Trophoblast cell (in vitro differentiated cells and primary cell): ENCODE measurements around the gene SPATS2.

Experiments used
- DNase-seq, 2 donors: peaks; one replicate each; pipeline ENCODE4 v3.0.0-alpha.2; 2016
- H2AFZ ChIP-seq: 2 replicates; pipeline ENCODE4 v1.6.1; 2013; ENCODE audit warnings: low read length, moderate library complexity, mild to moderate bottlenecking; ENCODE audit not compliant: insufficient read depth, poor library complexity
- H2AK5ac ChIP-seq: 2 replicates; pipeline ENCODE4 v1.6.1; 2013; ENCODE audit warnings: mild to moderate bottlenecking, low read length
- H2BK120ac ChIP-seq: 2 replicates; pipeline ENCODE4 v1.6.1; 2013; ENCODE audit warnings: low read length, mild to moderate bottlenecking, moderate library complexity; ENCODE audit not compliant: insufficient read depth, poor library complexity
- H2BK12ac ChIP-seq: 2 replicates; pipeline ENCODE4 v1.6.1; 2013; ENCODE audit warnings: mild to moderate bottlenecking, low read length, moderate library complexity
- H2BK5ac ChIP-seq: 2 replicates; pipeline ENCODE4 v1.6.1; 2013; ENCODE audit warnings: low read length, low read depth, moderate library complexity, mild to moderate bottlenecking; ENCODE audit not compliant: poor library complexity
- H3K14ac ChIP-seq: 2 replicates; pipeline ENCODE4 v1.6.1; 2013; ENCODE audit warnings: mild to moderate bottlenecking, low read length
- H3K18ac ChIP-seq: 2 replicates; pipeline ENCODE4 v1.6.1; 2013; ENCODE audit warnings: mild to moderate bottlenecking, low read length
- H3K23ac ChIP-seq: 2 replicates; pipeline ENCODE4 v1.6.1; 2013; ENCODE audit warnings: low read length
- H3K27ac ChIP-seq: 2 replicates; pipeline ENCODE4 v1.5.1; 2013; ENCODE audit warnings: low read depth, mild to moderate bottlenecking, inconsistent platforms, low read length, moderate library complexity
- H3K27me3 ChIP-seq: 2 replicates; pipeline ENCODE4 v1.6.1; 2013; ENCODE audit warnings: inconsistent platforms, mild to moderate bottlenecking, low read length, moderate library complexity; ENCODE audit not compliant: insufficient read depth
- H3K36me3 ChIP-seq, 2 experiments: 1 replicate in 1 of 2; 2 replicates in 1 of 2; pipeline ENCODE4 v1.6.1; 2013; ENCODE audit warnings: low read length in 2 of 2, mild to moderate bottlenecking in 2 of 2, moderate library complexity in 1 of 2; ENCODE audit not compliant: insufficient read depth in 2 of 2, control insufficient read depth in 1 of 2
- H3K4ac ChIP-seq: 2 replicates; pipeline ENCODE4 v1.6.1; 2013; ENCODE audit warnings: low read depth, mild to moderate bottlenecking, low read length, moderate library complexity
- H3K4me1 ChIP-seq, 2 experiments: 1 replicate in 1 of 2; 2 replicates in 1 of 2; pipeline ENCODE4 v1.6.1; 2013; ENCODE audit warnings: low read length in 2 of 2, mild to moderate bottlenecking in 2 of 2, moderate library complexity in 1 of 2; ENCODE audit not compliant: insufficient read depth in 2 of 2, control insufficient read depth in 1 of 2
- H3K4me2 ChIP-seq: 2 replicates; pipeline ENCODE4 v1.6.1; 2013; ENCODE audit warnings: inconsistent platforms, mild to moderate bottlenecking, low read length, moderate library complexity
- H3K4me3 ChIP-seq: 2 replicates; pipeline ENCODE4 v1.5.1; 2013; ENCODE audit warnings: mild to moderate bottlenecking, low read depth, low read length, inconsistent platforms
- H3K79me1 ChIP-seq: one replicate; pipeline ENCODE4 v1.6.1; 2013; ENCODE audit warnings: low read length
- H3K79me2 ChIP-seq: 2 replicates; pipeline ENCODE4 v1.6.1; 2013; ENCODE audit warnings: low read length, mild to moderate bottlenecking; ENCODE audit not compliant: control insufficient read depth, insufficient read depth, poor library complexity
- H3K9ac ChIP-seq: 2 replicates; pipeline ENCODE4 v1.6.1; 2013; ENCODE audit warnings: mild to moderate bottlenecking, low read length
- H3K9me3 ChIP-seq: 2 replicates; pipeline ENCODE4 v1.6.1; 2013; ENCODE audit warnings: low read depth, mild to moderate bottlenecking, control low read depth, inconsistent platforms, low read length; ENCODE audit not compliant: insufficient read depth
- H4K12ac ChIP-seq: 2 replicates; pipeline ENCODE4 v1.6.1; 2013; ENCODE audit warnings: low read depth, mild to moderate bottlenecking, low read length, moderate library complexity
- H4K8ac ChIP-seq: 2 replicates; pipeline ENCODE4 v1.6.1; 2013; ENCODE audit warnings: low read depth, mild to moderate bottlenecking, low read length, moderate library complexity
- H4K91ac ChIP-seq: one replicate; pipeline ENCODE4 v1.6.1; 2013; ENCODE audit warnings: low read depth, mild to moderate bottlenecking, low read length, moderate library complexity
- WGBS: extraction: QIAGEN DNeasy Blood & Tissue Kit; methylation state at CpG from one replicate; pipeline ENCODE4 v1.1.7; 2013; ENCODE audit warnings: missing lambda C conversion rate; ENCODE audit not compliant: insufficient read length, insufficient coverage; ENCODE audit errors: extremely low coverage; 5-methylcytosine and 5-hydroxymethylcytosine counted together

The SPATS2 gene

DNA sequence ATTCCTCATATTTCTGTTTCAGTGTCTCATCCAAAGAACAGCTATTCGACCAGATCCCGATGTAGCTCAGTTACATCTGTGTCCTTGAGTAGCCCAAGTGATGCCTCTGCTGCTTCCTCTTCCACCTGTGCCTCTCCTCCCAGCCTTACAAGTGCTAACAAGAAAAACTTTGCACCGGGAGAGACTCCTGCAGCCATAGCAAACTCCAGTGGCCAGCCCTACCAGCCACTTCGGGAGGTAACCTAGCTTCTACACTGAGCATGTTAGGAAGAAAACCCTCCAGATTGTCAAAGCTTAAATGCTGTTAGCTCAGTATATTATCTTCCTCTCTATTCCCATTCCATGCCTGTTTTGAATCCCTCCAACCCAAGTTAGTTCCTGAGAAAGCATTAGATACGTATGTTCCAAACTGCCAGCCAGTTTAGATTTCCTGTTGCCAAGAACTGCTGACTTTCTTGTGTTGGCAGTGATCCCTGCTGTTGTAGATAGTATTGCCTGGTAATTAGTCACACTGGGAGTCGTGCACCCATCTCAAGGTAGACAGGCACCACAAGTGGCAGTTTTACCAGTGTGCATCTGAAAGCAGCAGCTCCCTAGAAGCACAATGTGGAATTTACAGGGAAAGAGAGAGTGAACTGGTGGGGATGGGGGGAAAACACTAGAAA, 157.5 kb downstream of the SPATS2 start:
- no peak overlapping the region for H4K91ac ChIP-seq
- no peak overlapping the region for H4K8ac ChIP-seq
- H3K4me2 ChIP-seq = no peak overlapping the region
- H2BK5ac ChIP-seq = no peak overlapping the region
- peaks cover 20 to 24% of the 10 kb centered on the region in 2 experiments for H3K36me3 ChIP-seq
- no CpG with 5 or more reads among the region's 6 CpGs for WGBS
- no peak overlapping the region for H2AFZ ChIP-seq
- no peaks in the 10 kb centered on the region for H3K79me1 ChIP-seq
- no peaks in the 10 kb centered on the region for H3K79me2 ChIP-seq
- H3K9ac ChIP-seq = no peak overlapping the region
- H3K9me3 ChIP-seq = no peaks in the 10 kb centered on the region
- no peak overlapping the region for H3K23ac ChIP-seq
- no peak overlapping the region for H3K27ac ChIP-seq
- H3K4me1 ChIP-seq = no peaks in the 10 kb centered on the region
- H2AK5ac ChIP-seq = no peak overlapping the region
- H2BK120ac ChIP-seq = no peak overlapping the region
- H3K14ac ChIP-seq = no peak overlapping the region
- no peak overlapping the region for H3K18ac ChIP-seq
- H3K4me3 ChIP-seq = no peak overlapping the region
- no peak overlapping the region for H4K12ac ChIP-seq
- H2BK12ac ChIP-seq = no peak overlapping the region
- no peaks in the 10 kb centered on the region for H3K27me3 ChIP-seq
- no peak overlapping the region for H3K4ac ChIP-seq
- no peak for DNase-seq

DNA sequence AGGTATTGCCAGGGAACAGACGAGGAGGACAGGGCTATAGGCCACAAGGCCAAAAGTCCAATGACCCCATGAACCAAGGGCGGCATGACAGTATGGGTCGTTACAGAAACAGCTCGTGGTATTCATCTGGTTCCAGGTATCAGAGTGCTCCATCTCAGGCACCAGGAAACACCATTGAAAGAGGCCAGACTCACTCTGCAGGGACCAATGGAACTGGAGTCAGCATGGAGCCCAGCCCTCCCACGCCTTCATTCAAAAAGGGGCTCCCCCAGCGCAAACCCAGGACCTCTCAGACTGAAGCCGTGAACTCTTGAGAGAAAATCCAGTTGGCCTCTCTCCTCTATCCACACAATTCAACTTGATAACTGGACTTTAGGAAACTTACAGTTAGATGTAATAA, 158.7 kb downstream of the SPATS2 start:
- Histone ChIP-seq H3K14ac (no peak overlapping the region), H2BK120ac (no peak overlapping the region), H3K9ac (no peak overlapping the region), H4K8ac (no peak overlapping the region), H3K4ac (no peak overlapping the region), H3K36me3 (peaks cover 16 to 23% of the 10 kb centered on the region in 2 experiments), H4K91ac (no peak overlapping the region), H3K4me3 (no peak overlapping the region), H2AFZ (no peak overlapping the region), H3K4me2 (no peak overlapping the region), H3K79me1 (no peaks in the 10 kb centered on the region), H3K27ac (no peak overlapping the region), H2AK5ac (no peak overlapping the region), H3K27me3 (no peaks in the 10 kb centered on the region), H4K12ac (no peak overlapping the region), H3K9me3 (no peaks in the 10 kb centered on the region), H2BK12ac (no peak overlapping the region), H3K23ac (no peak overlapping the region), H2BK5ac (no peak overlapping the region), H3K79me2 (no peaks in the 10 kb centered on the region), H3K4me1 (no peaks in the 10 kb centered on the region), H3K18ac (no peak overlapping the region)
- no CpG with 5 or more reads among the region's 7 CpGs for WGBS
- DNase-seq = no peak

GRCh38 chr12:49527361-49528130, 160.3 kb downstream of the SPATS2 start:
- no peak overlapping the region for H3K18ac ChIP-seq
- no peak overlapping the region for H4K91ac ChIP-seq
- no peak overlapping the region for H2AK5ac ChIP-seq
- H3K36me3 ChIP-seq = peaks cover 16 to 22% of the 10 kb centered on the region in 2 experiments
- H3K4me2 ChIP-seq = no peak overlapping the region
- H2AFZ ChIP-seq = no peak overlapping the region
- H4K8ac ChIP-seq = no peak overlapping the region
- H3K9ac ChIP-seq = no peak overlapping the region
- no peak overlapping the region for H3K4ac ChIP-seq
- H2BK120ac ChIP-seq = no peak overlapping the region
- H3K4me1 ChIP-seq = no peaks in the 10 kb centered on the region
- H2BK12ac ChIP-seq = no peak overlapping the region
- no peaks in the 10 kb centered on the region for H3K9me3 ChIP-seq
- no peak overlapping the region for H3K23ac ChIP-seq
- no CpG with 5 or more reads among the region's 7 CpGs for WGBS
- H3K79me1 ChIP-seq = no peaks in the 10 kb centered on the region
- no peaks in the 10 kb centered on the region for H3K27me3 ChIP-seq
- no peak overlapping the region for H3K4me3 ChIP-seq
- H3K79me2 ChIP-seq = no peaks in the 10 kb centered on the region
- no peak for DNase-seq
- no peak overlapping the region for H4K12ac ChIP-seq
- H3K14ac ChIP-seq = no peak overlapping the region
- no peak overlapping the region for H3K27ac ChIP-seq
- no peak overlapping the region for H2BK5ac ChIP-seq

DNA sequence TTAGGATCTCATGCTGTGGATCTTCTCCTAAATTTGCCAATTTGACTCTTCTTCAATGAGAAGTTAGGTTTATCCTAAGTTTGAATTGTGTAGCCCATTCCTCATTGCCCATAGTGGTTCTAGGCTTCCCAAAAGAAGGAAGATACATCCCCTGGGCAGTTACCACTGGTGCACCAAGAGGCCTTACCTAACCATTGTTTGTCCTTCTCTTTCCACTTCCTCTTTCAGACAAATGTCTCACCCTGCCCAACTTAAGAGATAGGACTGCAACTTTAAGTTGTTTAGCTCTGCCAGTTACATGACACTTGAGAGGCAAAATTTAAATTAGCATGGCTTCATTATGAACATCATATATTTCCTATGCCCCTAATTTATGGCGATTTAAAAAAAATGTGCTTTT, 162.2 kb downstream of the SPATS2 start:
- Histone ChIP-seq H3K27ac (no peak overlapping the region), H2AK5ac (no peak overlapping the region), H3K4me1 (no peaks in the 10 kb centered on the region), H4K12ac (no peak overlapping the region), H3K36me3 (peaks cover 14 to 17% of the 10 kb centered on the region in 2 experiments), H2BK12ac (no peak overlapping the region), H3K79me1 (no peaks in the 10 kb centered on the region), H3K4me3 (no peak overlapping the region), H3K4ac (no peak overlapping the region), H3K9me3 (no peaks in the 10 kb centered on the region), H2AFZ (no peak overlapping the region), H2BK5ac (no peak overlapping the region), H3K18ac (no peak overlapping the region), H3K27me3 (no peaks in the 10 kb centered on the region), H3K14ac (no peak overlapping the region), H3K79me2 (no peaks in the 10 kb centered on the region), H4K91ac (no peak overlapping the region), H3K9ac (no peak overlapping the region), H3K23ac (no peak overlapping the region), H3K4me2 (no peak overlapping the region), H4K8ac (no peak overlapping the region), H2BK120ac (no peak overlapping the region)
- no peak for DNase-seq
- WGBS = no CpG with 5 or more reads among the region's 1 CpG
